HG02938 (cell line): Measurements from ENCODE around the gene PLCD3.
"Not testable (repeated sequence)": the region's sequence is repeated elsewhere in the genome, so short reads cannot be mapped to it uniquely, and the experiment has no call there.

Source experiments
- ATAC-seq: cut with Tn5 transposase; IDR thresholded peaks from one replicate; pipeline ENCODE4 v1.9.1; 2021; ENCODE audit warnings: mild to moderate bottlenecking, moderate library complexity; ENCODE audit not compliant: unreplicated experiment

Gene PLCD3

DNA sequence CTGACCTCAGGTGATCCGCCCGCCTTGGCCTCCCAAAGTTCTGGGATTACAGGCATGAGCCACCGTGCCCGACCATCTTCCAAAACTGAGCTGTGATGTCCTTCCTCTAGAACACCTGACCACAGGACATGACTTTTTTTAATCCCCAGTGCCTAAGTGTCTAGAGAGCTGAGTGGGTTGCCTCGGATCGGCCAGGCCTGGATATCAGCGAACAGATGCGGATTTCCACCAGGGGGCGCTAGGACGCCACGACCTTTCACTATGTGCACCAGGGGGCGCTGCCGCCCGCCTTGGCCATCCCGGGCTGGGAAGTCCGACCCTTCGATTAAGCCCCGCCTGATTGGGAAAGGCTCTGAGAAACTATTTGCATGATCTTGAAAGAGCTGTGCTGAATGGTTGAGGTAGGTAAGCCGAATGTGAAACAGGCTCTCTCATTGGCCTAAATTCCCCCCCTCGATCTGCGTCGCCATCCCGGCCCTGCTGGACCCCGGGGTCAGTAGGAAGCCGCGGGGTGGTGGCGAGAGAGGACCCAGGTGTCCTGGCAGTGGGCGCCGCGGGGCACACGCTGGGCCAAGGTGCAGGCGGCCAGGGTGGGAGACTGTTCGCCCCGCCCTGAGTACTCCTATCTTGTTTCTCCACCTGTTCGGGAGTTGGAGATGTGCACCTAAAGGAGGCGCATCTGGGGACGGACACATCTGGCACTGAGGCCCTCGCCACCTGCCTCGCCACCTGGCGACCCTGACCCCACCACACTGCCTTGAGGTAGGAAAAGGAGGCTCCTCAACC is 3.1 kb upstream of the PLCD3 start, which contains the start of gene ACBD4:
TSS of gene ACBD4 (plus strand) at position 496 of the 786 bp plus-strand sequence. CDS start 458 bp downstream, outside the sequence.
- ATAC-seq: peak; percentile 88

DNA sequence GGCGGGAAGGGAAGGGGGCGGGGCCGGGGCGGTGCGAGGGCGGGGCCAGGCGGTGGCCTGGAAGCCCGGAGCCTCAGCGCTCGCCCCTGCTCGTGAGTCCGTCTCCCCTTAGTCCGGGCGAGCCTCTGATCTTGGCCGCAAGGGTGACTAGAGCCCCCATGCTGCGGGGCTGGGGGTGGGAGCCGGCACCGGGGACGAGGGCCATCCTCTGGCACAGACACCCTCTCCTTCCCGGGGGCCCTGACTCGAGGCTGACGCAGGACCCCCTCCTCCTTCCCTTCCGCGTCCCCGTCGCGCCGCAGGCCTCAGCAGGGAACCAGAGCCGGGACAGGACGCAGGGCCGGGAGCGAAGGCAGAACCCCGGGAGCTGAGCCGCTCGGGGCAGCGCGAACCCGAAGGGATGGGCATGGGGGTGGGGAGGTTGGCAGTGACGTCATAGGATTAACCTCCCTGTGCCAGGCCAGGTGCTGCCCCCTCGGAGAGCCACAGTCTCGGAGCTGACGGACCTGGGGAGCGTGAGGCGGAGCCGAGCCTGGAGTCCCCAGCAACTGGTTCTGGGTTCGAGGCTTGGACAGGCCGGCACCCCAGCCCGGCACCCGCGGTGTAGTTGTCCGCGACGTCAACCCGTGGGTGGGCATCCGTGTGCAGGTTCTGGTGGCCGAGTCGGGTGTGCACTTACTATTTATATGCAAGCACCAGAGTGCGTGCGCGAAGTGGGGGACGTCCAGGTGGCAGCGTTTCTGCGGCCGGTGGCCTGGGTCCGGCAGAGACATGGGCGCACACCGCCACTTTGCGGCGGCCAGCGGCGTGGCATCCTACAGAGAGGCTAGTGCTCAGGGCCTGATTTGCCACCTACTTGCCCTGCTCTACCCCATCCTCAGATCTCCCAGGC is 503 bp upstream of the PLCD3 start:
- no peak for ATAC-seq

DNA sequence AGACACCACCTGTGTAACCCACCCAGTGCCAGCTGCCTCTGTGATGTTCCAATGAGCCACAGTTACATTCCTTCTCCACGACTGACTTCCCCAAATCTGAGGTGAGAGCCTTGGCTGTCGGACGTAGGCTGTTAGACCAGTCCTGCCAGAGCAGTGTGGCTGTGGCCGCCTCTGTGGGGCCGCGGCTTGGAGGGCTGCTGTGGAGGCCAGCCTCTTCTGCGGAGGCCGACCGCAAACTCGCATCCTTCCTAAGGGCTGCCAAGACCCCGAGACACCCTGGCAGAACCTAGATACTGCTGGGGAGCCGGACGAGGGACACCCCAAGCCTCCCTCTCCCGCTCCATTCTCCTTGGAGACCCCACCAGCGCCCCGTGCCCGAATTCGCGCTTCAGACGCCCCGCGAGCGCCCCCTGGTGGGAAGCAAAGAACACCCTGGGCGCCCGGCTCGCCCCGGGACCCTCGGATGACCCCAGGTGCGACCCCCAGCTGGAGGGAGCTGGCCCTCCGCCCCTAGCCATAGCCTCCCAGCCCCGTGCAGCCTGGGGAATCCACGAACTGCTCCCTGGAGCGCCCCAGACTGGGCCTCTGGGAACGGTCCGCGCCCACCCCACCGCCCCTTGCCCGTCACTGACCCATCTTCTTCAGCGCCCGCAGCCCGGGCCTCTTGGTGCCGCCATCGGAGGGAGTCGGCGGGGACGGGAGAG is 547 bp downstream of the PLCD3 start:
- no peak for ATAC-seq

DNA sequence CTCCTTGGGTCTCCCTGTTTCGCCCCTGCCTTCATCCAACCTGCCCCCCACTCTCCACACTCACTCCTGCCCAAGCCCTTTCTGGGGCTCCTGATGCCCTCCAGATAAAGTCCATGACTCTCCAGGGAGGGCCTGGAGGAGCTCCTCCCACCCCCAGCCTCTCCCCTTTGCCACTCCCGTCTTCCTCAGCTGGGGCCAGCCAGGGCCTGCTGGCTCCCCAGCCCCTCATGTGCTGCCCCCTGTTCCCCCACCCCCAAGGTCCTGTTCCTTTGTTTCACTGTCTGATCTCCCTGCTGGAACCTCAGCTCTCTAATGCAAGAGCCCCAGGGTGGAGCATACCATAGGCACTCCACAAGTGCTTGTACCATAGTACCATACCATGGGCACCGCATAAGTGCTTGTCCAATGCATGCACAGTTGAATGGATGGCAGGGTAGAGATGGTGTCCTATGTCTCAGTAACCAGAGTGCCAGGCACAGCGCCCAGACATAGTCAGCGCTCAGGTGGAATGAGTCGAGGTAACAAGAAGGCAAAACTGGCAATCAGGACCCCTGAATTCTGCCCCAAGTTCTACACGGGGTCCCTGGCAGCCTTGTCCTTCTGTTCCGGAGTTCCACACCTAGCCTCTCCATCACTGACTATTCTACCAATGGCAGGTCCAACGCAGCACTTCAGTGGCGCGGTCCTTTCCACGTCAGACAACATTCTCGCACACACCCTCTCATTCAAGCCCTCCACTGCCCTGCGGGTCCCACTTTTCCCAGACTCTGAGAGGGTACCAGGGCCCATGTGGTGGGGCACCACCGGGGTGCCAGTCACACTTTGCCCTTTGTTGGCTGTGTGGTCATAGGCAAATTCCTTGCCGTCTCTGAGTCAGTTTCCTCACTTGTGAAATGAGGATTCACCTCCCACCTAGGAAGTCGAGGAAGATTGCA is 1.4 kb downstream of the PLCD3 start:
- ATAC-seq: no peak

DNA sequence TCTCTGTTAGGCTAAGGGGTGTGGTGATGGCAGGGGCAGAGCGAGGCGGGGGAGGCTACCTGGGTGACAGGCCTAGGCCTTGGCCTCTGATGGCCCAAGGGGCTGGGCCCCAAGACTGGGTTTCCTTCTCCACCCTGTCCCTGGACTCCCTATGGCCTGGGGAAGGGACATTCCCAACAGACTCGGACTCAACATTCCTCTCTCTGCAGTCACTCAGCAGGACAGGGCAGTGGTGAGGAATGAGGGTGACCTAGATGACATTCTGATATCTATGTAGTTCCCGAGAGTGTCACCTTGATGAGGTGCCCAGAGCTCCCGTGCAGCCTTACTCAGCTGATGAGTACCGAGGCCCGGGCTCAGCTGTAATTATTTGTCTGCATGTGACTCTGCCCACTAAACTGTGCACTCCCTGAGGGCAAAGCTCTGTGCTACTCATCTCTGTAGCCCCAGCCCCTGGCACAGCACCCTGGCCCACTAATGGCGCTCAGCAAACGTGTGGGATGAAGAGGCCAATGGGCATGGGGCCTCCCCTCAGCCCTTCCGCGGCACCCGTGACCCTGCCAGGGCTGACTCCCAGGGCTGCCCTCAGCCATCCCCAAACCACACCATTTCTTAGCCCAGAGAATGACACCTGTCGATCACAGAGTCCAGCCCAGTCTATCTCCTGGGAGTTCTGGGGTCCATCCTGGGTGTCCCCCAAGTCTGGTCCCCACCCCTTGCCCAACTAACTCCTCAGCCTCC is 2.2 kb downstream of the PLCD3 start:
- ATAC-seq: no peak

DNA sequence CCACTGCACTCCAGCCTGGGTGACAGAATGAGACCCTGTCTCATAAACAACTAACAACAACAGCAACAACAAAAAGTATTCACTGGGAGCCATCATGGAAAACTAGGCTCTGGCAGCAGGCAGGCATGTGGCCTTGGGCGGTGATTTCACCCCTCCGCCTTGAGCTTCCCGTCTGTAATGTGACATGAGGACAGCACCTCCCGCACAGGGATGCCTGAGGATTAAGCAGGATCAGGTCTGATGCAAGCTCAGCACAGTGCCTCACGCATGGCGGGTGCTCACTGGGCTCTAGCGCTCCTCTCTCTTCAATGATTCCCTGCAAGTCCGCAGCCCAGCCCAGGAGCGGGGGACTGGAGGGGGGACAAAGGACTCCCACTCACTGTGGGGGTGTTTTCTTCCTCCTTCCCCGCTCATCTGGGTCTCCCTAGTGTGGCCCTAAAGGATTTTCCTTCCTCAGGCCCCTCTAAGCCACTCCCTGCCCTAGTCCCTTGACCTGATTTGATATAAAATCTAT is 2.8 kb downstream of the PLCD3 start:
- ATAC-seq: no peak

DNA sequence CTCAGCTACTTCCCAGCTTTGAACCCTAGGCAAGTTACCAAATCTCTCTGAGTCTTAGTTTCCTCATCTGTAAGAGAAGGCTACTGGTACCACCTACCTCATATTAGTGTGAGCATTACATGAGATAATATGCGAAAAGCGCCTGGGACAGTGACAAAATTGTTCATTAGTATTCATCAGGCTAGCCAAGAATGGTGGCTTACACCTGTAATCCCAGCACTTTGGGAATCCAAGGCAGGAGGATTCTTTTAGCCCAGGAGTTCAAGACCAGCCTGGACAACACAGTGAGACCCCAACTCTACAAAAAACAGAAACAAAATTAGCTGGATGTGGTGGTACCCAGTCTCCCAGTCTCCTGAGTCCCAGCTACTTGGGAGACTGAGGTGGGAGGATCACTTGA is 3.3 kb downstream of the PLCD3 start:
- ATAC-seq: no peak

DNA sequence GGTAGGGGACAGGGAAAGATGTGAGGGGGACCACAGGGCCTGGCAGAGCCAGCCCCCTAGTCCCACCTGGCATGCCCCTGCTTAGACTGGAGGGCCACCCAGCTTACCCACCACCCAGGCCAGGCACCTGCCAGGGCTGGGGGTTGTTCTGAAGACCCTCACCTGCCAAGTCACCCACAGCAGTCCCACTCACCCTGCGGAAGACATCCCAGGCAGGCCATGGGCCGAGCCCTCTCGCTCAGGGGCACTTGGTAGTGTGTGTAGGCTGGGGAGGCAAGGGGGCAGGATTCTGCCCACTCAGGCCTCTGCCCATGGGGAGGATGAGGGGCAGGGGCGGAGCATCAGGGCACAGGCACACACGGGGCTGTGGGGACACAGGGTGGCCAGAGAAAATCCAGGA is 4.0 kb downstream of the PLCD3 start:
- ATAC-seq: no peak

DNA sequence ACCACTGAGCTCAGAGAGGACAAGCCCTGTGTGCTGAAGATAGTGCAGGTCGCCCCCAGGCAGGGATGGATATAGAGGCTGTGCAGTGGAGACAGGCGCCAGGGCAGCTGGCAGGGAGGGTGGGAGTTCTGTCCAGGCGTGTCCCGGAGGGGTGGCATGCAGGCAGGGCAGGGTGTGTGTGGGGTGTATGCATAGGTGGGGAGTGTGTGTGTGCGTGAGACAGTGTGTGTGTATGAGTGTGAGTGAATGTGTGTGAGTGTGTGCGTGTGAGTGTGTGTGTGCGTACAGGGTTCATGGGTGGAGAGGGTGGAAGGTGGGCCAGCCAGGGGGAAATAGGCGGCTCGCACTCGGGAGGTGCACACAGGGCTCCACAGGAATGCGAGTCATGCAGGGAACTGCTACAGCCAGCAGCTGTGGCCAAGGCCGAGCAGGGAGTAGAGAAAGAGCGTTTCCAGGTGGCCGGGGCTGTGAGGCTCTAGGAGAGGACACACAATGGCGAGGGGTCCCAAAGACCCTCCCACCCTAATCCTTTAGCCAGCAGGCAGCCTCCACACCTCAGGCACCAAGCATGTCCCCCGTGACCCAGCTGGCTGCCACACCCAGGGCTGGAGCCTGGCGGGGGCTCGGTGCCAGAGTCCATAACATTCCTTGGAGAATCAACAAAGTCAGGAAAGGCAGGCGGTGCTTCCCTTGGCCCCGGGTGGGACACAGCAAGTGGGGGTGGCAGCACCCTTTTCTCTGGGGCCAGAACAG is 4.6 kb downstream of the PLCD3 start:
- no peak for ATAC-seq

DNA sequence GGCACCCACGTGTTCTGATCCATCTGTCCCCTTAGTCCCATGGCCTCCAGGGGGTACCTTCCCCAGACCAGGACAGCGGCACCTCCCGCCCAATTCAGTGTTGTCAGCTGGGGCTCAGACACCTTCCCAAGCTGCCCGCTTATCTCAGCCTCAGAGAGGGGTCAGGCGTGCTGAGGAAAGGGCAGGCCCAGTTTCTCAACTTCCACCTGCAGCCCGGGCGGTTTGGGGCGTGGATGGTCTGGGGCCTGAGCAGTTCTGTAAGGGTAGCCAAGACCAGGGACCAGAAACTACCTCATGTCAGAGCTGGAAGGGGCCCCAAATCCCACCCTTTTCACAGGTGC is 5.1 kb downstream of the PLCD3 start:
- ATAC-seq: no peak

DNA sequence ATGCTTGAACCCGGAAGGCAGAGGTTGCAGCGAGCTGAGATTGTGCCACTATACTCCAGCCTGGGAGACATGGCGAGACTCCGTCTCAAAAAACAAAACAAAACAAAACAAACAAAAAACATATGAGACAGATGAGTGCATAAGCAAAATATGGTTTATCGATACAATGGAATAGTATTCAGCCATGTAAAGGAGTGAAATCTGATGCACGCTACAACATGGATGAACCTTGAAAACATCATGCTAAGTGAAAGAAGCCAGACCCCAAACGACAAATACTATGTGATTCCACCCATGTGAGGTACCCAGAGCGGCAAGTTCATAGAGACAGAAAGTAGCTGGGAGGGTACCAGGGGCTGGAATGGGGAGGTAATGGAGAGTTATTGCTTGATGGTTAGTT is 6.8 kb downstream of the PLCD3 start:
- ATAC-seq: no peak

DNA sequence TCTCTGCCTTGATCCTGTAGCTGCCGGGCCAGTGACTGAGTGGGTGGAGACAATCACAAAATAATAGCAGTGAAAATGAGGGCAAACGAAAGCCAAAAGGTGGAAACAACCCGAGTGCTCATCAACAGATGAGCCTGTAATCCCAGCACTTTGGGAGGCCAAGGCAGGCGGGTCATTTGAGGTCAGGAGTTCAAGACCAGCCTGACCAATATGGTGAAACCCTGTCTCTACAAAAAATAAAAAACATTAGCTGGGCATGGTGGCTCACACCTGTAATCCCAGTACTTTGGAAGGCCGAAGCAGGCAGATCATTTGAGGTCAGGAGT is 7.6 kb downstream of the PLCD3 start:
- ATAC-seq: not testable (repeated sequence)

DNA sequence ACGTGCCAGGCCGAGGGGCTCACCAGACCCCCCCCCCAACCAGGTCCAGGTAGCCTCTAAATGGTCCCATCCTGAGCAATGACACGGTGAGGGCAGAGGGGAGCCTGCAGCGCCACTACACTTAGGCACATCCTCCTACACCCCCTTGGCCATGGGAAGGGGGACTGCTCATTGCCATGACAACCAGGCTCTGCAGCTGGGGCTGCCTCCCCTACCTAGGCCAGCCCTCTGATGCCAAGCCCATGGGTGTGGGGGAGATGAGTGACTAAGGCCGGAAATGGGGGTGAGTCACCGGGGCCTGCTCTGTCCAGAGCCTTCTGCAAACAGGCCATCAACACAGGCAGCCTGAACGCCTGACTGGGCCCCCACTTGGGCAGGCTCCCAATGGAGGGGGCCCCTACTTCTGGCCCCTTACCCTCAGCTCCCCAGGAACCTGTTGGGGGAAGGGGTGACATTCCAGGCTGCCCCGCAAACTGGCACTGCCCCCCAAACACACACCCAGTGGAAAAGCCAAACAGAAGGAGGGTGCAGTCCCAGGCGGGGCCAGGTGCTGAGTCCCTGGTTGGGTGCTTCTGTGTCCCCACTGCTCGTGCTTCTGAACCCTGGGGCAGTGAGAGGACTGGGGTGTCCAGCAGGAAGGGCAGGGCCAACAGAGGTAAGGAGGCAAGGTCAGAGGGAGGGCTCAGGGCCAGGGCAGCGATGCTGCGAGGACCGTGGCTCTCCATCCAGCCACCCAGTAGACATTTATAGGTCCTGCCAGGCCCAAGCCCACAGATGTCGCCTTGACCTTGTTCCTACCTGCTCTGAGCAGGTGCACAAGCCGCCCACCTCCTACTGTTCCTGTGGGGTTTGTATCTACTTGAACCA is 8.2 kb downstream of the PLCD3 start:
- ATAC-seq: no peak

DNA sequence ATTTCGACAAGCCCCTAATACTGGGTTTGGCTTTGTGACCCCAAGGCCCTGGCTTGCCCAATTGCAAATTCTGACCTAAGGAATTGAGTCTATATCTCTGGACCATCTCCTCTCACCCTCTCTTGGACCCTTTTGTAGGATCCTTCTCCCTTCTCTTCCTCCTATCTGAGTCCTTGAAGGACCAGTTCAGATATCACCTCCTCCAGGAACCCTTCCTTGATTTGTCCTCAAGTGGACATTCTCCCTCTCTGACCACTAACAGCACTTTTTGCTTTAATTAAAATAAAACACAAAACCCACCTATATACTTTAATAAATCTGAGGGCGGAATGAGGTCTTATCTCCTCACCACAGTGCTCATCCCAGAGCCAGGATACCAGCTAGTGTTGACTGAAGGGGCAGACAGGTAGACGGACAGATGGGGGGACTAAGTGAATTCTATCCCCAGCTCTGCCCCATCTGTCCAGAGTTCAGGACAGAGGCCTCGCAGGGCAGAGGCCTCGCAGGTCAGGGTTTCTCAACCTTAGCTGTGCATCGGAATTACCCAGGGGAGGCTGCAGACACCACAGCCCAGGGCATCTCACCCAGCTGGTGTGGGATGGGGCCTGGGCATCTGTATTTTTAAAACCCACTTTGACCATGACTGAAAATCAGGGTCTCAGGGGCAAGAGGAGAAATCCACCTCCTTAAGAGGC is 9.1 kb downstream of the PLCD3 start:
- ATAC-seq: no peak

DNA sequence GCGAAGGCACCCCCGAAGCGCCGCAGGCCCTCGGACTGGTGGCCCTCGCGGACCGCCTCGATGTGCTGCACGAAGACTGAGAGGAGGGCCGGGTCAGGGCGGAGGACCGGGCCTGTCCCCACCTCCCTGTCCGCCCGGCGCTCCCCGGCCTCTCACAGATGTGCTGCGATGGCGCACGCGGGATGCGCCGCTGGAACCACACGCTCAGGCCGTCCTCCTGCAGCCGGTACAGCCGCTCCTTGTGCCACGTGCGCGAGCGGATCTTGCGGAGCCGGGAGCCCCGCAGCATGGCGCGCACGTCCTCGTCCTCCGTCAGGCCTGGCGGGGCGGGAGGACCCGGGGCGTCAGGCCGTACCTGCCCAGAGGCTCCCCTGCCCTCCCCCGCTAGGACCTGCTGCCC is 11.3 kb downstream of the PLCD3 start:
- no peak for ATAC-seq

DNA sequence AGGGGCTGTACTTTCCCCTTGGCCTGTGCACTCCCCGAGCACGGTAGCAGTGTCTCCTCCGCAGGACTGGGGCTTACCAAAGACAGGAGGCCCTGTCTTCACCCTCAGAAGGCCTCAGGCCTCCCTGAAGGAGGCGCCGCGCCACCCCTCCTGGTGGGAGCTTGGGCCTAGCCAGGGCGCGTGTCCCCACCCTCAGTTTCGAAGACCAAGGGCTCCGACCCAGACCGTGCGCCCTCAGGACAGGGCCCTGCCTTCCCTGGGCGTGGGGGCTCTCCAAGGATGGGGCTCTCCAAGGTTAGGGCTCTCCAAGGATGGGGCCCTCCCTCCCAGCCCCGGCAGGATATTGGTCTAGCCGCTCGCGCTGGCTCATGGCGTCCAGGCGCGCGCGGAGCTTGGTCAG is 11.8 kb downstream of the PLCD3 start:
- ATAC-seq: no peak

DNA sequence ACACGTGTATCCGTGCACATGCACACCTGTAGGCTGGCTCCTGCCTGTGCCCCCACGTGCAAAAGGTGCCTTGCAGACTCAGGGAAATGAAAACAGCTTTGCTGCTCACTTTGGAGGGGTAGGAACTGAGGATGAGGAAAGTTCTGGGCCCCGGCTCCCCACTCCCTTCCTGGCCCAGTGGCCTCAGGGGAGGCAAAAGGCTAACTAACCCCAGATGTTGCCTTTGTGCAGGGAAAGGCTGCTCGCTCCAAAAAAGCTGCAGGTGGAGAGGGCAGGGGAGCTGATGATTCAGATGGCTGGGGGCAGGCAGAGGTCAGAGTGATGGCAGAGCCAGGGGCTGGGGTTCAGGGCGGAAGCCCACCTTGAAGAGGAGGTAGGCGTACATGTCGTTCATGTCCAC is 12.4 kb downstream of the PLCD3 start:
- ATAC-seq: no peak
